Kidney glomerular epithelial cell (primary cell): ENCODE measurements around the gene MED12L.
A peak's percentile ranks its signal among the peaks of the same experiment; 100 is the strongest.
"Not testable (repeated sequence)": the region's sequence is repeated elsewhere in the genome, so short reads cannot be mapped to it uniquely, and the experiment has no call there.

ENCODE experiments used
- DNase-seq: peaks from one replicate; lab custom pipeline; 2025; lab: John Stamatoyannopoulos, UW

The MED12L gene

GRCh38 chr3:151236736-151237135 is 151.3 kb downstream of the MED12L start:
- no peak for DNase-seq

GRCh38 chr3:151242006-151242405 is 156.5 kb downstream of the MED12L start:
- DNase-seq, result not testable (repeated sequence)

GRCh38 chr3:151248772-151249337 is 163.4 kb downstream of the MED12L start:
- DNase-seq, result no peak

DNA sequence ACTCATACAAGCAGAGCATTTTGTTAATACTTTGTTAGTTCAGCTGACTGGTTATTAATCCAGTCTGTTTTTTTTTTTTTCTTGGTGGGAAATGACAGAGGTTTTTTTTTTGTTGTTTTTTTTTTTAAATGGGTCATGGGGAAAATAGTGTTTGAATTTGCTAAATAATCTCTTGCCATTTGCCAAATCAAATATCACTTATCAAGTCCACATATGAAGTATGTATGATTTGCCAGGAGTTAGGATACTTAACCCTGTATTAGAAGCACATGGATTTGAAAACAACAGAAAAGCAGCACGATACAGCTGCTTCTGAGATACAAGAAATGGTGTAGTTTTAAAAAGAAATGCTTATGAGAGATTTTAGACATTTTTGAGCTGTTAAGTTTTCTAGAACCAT is 171.3 kb downstream of the MED12L start:
- DNase-seq, result no peak

DNA sequence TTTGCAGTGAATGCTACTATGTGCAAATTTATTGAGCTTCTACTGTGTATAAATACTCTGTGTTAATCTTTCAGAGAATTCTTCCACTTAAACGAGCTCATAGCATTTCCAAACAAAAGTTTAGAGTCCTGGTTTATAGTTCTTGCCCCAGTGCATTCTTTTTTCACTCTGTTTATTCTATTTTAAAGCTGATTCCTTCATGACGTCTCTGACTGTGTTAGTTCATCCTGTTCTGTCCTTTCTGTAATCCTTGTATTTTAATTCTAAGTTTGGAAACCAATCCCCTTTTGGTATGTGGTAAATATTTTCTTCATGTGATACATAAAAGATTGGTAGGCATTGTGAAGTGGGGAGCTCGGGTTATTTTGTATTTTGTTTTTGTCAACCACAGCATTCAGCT is 174.2 kb downstream of the MED12L start:
- DNase-seq, result no peak

DNA sequence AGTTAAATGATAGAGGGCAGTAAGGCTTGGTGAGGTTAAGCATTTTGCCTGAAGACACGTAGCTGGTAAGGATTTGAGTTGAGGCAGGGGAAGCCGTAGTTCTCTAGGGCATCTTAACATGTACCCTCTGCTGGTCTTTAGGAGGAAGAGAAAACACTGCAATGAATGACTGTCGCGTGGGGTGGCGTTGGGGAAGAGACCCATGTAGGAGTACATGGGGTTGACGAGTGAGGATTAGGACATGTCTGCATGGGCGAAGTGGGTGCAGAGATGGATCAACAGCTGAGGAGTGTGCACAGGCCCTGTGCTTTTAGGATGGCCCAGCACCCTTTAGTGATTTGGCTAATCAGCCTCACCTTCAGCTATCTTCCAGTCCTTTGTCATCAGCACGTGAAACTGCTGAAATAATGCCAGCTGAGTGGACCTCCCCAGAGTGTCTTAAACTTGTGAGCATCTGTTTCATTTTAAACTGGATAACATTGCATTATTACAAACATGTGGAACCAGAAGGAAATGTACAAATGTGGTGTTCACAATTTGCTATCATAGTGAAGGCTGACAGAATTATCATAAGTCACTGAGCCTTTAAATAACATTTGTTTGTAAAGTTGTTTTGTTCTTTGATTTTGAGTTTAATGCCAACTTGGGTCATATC is 177.5 kb downstream of the MED12L start:
- no peak for DNase-seq

DNA sequence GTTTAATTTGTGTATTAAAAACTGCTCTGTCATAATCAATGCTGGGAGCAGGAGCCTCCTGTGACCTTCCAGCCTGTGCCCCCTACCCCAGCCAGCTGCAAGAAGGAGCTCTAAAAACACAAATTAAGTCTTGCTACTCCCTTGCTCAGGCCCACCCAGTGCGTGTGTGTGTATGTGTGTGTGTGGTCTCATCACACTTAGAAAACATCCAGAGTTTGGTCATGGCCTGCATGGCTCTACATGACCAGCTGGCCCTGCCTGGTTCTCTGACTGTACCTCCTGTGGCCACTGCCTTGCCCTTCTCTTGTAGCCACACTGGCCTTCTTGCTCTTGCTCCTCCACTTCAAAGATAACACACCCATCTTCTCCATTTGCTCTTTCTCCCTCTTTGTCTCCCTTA is 179.1 kb downstream of the MED12L start:
- DNase-seq, result no peak

- no peak for DNase-seq
Observed at GRCh38 chr3:151265166-151265565, 179.7 kb downstream of the MED12L start.

GRCh38 chr3:151265866-151266265 is 180.4 kb downstream of the MED12L start:
- no peak for DNase-seq

GRCh38 chr3:151267066-151267465 is 181.6 kb downstream of the MED12L start:
- no peak for DNase-seq

DNA sequence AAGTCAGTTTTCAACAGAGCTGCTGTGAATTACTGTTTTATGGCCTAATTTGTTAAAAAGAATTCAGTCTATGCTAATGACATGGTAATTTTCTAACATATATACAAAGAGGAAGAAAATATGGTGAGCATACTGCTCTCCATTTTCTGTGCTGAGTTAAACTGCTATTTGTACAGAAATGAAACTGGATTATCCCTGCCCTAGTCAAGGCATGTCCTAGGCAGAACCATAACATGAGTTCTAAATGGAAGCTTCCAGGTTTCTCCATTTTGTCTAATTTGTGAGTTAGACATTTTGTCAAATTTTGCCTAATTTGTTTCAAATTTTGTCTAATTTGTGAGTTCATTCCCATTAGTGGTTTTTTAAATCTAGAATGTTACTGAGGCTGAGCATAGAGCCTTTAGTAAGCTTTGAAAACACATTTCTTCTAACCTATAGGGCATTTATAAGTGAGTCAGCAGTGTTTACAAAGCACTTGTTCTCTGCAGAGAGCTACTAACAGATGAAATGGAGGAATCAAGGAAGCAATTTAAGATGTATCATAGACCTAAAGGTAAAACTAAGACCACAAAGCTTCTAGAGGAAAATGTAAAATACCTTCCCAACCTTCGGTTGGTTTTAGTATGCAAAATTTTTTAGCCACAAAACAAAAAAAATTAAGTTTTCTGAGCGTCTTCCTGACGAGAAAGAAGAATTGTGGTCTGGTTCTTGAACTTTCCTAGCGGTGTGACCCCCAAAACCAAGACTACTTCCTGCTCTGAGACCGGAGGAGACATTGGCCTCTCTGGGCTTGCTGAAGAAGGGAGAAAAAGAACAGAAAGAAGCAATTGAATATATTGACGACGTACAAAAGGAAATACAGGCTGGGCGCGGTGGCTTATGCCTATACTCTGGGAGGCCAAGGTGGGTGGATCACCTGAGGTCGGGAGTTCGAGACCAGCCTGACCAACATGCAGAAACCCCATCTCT is 183.1 kb downstream of the MED12L start:
- no peak for DNase-seq

- no peak for DNase-seq
Observed at GRCh38 chr3:151269631-151270030, 184.2 kb downstream of the MED12L start.

- no peak for DNase-seq
Observed at GRCh38 chr3:151275091-151275490, 189.6 kb downstream of the MED12L start.

DNA sequence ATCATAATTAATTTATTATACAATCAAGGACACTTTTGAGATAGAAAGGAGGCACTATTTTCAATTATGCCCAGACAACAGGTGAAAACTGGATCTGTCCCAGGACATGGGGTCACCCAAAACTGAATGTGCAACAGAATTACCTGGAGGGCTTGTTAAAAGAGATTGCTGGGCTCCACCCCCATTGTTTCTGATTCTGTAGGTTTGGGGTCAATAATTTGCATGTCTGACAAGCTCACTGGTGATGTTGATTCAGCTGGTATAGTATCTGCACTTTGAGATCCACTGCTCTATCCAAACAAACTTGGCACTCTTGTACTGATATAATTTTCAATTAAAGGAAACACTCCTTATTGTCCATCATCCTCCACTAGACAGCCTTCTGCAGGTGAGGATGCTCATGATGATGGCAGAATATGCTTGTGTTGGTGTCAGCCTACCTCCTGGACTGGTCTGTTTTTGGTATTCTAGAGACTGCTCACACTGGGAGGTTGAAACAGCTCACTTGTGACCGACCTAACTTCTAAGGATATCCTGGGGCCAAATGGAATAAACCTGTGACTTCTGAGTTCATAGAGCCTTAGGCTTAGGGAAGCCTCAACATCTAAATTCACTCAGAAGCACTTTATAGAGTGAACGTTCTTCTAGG is 190.7 kb downstream of the MED12L start:
- no peak for DNase-seq

- DNase-seq, result no peak
Observed at GRCh38 chr3:151276687-151277042, 191.2 kb downstream of the MED12L start.

DNA sequence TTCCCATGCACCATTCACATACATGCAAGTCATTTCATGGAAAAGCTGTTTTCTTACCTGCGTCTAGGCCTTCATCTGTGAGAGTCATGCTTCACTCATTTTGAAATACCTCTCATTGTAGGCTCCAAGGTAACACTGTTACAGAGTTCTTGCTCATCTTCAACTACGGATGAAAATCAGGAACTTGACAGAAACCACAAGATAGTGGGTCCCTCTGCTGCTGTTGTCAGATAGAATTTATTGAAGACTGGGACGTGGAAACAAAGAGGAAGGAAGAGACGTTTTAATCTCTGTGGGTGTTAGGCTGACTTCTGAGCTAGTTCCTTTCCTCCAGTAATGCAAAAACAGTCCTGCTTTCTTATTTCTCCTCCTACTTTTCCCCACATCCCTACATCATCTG is 192.8 kb downstream of the MED12L start, which contains the start of gene P2RY14:
TSS of gene P2RY14 (minus strand) at position 313 of the 400 bp plus-strand sequence. CDS start 64,226 bp downstream, outside the sequence.
- no peak for DNase-seq

- no peak for DNase-seq
Observed at GRCh38 chr3:151281671-151282324, 196.3 kb downstream of the MED12L start.

DNA sequence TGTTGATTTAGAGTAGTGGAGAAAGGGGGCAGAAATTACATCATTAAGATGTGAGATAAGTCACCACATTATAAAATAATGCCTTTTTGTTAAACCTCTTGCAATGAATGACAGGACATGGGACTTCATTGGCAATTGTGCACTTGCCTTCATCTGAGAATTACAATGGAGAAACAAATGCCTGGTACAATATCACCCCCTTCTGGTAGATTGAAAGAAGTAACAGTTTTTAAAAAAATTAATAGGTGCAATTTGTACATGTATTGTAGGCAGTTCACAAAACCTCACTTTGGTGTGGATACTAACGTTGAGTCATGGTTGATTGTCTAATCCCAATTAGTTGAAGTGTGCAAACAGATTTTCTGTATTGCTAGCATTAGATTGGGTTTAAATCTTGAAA is 197.5 kb downstream of the MED12L start:
- DNase-seq, result peak; percentile 82

- no peak for DNase-seq
Observed at GRCh38 chr3:151283387-151283786, 197.9 kb downstream of the MED12L start.

- peak; percentile 31 for DNase-seq
Observed at GRCh38 chr3:151283907-151284461, 198.5 kb downstream of the MED12L start.

- DNase-seq, result no peak
Observed at GRCh38 chr3:151285940-151286339, 200.5 kb downstream of the MED12L start.
